Measurements from ENCODE around the gene ALAS1.

DNA sequence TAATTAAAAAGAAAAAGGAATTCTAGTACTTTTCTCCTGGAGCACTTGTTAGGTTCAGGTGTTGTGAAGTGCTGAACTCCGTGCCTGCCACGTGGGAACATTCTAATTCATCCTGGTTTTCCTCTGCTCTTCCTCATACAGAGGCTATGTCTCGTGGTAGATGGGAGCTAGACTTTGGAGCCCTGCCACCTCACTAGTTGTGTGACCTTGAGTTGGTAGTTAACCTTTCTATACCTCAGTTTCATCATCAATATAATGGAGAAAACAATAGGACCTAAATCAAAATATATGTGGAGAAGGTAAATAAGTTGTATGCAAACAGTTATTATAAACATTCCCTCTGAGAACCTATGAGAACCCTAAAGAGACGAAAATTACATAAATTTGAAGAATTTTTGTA is 10.6 kb downstream of the ALAS1 start:
- TF ChIP-seq, protein P1, sequence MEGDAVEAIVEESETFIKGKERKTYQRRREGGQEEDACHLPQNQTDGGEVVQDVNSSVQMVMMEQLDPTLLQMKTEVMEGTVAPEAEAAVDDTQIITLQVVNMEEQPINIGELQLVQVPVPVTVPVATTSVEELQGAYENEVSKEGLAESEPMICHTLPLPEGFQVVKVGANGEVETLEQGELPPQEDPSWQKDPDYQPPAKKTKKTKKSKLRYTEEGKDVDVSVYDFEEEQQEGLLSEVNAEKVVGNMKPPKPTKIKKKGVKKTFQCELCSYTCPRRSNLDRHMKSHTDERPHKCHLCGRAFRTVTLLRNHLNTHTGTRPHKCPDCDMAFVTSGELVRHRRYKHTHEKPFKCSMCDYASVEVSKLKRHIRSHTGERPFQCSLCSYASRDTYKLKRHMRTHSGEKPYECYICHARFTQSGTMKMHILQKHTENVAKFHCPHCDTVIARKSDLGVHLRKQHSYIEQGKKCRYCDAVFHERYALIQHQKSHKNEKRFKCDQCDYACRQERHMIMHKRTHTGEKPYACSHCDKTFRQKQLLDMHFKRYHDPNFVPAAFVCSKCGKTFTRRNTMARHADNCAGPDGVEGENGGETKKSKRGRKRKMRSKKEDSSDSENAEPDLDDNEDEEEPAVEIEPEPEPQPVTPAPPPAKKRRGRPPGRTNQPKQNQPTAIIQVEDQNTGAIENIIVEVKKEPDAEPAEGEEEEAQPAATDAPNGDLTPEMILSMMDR (optimal IDR thresholded peaks at IDR 0.05 in 1 of 3, IDR thresholded peaks at IDR 0.05 in 1 of 3, conservative IDR thresholded peaks at IDR 0.05 in 1 of 3; ENCODE audit: extremely low read depth in 1 of 3, insufficient read depth in 2 of 3, low read length in 3 of 3): no peak
- TF ChIP-seq EZH2 (IDR thresholded peaks at IDR 0.05; ENCODE audit: low read length): no peak
